Activated T-cell treated with anti-CD3 and anti-CD28 coated beads, Interleukin-2, amount 50 U/mL, for 24 hours (primary cell): ENCODE data around the gene THSD4.

Source experiments
- DNase-seq: peaks from one replicate; pipeline ENCODE4 v3.0.0-alpha.2; 2020
- H3K27ac Mint-ChIP-seq: 2 replicates; pipeline ENCODE4 v1.8.0; 2020; ENCODE audit warnings: mild to moderate bottlenecking, mixed read lengths
- H3K27me3 Mint-ChIP-seq: 2 replicates; pipeline ENCODE4 v1.8.0; 2020; ENCODE audit warnings: mixed read lengths
- H3K36me3 Mint-ChIP-seq: 2 replicates; pipeline ENCODE4 v1.8.0; 2020; ENCODE audit warnings: low read depth, mixed read lengths
- H3K4me1 Mint-ChIP-seq: 2 replicates; pipeline ENCODE4 v1.8.0; 2020; ENCODE audit warnings: low read depth, mixed read lengths
- H3K4me3 Mint-ChIP-seq: 2 replicates; pipeline ENCODE4 v1.8.0; 2020; ENCODE audit warnings: mild to moderate bottlenecking, moderate library complexity, mixed read lengths
- H3K9me3 Mint-ChIP-seq: 2 replicates; pipeline ENCODE4 v1.8.0; 2020; ENCODE audit warnings: mixed read lengths

Gene THSD4

GRCh38 chr15:71784719-71785118, 669.4 kb downstream of the THSD4 start:
- no peak overlapping the region for H3K4me3 Mint-ChIP-seq
- DNase-seq, result peak; percentile 36
- H3K27me3 Mint-ChIP-seq, result peaks cover 38% of the 10 kb centered on the region
- no peaks in the 10 kb centered on the region for H3K9me3 Mint-ChIP-seq
- no peaks in the 10 kb centered on the region for H3K36me3 Mint-ChIP-seq
- peaks cover 18% of the 10 kb centered on the region for H3K4me1 Mint-ChIP-seq
- no peak overlapping the region for H3K27ac Mint-ChIP-seq

GRCh38 chr15:71785996-71786395, 670.7 kb downstream of the THSD4 start:
- H3K4me3 Mint-ChIP-seq, result no peak overlapping the region
- peaks cover 34% of the 10 kb centered on the region for H3K27me3 Mint-ChIP-seq
- DNase-seq, result no peak
- H3K36me3 Mint-ChIP-seq, result no peaks in the 10 kb centered on the region
- H3K9me3 Mint-ChIP-seq, result no peaks in the 10 kb centered on the region
- peaks cover 7% of the 10 kb centered on the region for H3K4me1 Mint-ChIP-seq
- no peak overlapping the region for H3K27ac Mint-ChIP-seq

- Mint-ChIP-seq H3K4me1 (peaks cover under 1% of the 10 kb centered on the region), H3K4me3 (no peak overlapping the region), H3K36me3 (no peaks in the 10 kb centered on the region), H3K9me3 (no peaks in the 10 kb centered on the region), H3K27me3 (peaks cover 27% of the 10 kb centered on the region), H3K27ac (no peak overlapping the region)
- DNase-seq, result no peak
Observed at GRCh38 chr15:71786673-71787072, 671.4 kb downstream of the THSD4 start.

GRCh38 chr15:71788646-71789579, 673.6 kb downstream of the THSD4 start:
- no peak overlapping the region for H3K27ac Mint-ChIP-seq
- H3K4me1 Mint-ChIP-seq, result no peaks in the 10 kb centered on the region
- H3K4me3 Mint-ChIP-seq, result no peak overlapping the region
- no peaks in the 10 kb centered on the region for H3K36me3 Mint-ChIP-seq
- H3K27me3 Mint-ChIP-seq, result peaks cover 14% of the 10 kb centered on the region
- DNase-seq, result no peak
- no peaks in the 10 kb centered on the region for H3K9me3 Mint-ChIP-seq

GRCh38 chr15:71789616-71790015, 674.3 kb downstream of the THSD4 start:
- H3K9me3 Mint-ChIP-seq, result no peaks in the 10 kb centered on the region
- no peaks in the 10 kb centered on the region for H3K4me1 Mint-ChIP-seq

GRCh38 chr15:71790081-71790480, 674.8 kb downstream of the THSD4 start:
- peaks cover 5% of the 10 kb centered on the region for H3K27me3 Mint-ChIP-seq
- DNase-seq, result no peak

More at GRCh38 chr15:71789616-71790015, 674.3 kb downstream of the THSD4 start:
- Mint-ChIP-seq H3K4me3 (no peak overlapping the region), H3K36me3 (no peaks in the 10 kb centered on the region), H3K27ac (no peak overlapping the region), H3K27me3 (peaks cover 10% of the 10 kb centered on the region)
- DNase-seq, result no peak

GRCh38 chr15:71791975-71792374, 676.7 kb downstream of the THSD4 start:
- no peaks in the 10 kb centered on the region for H3K9me3 Mint-ChIP-seq
- DNase-seq, result no peak
- H3K27ac Mint-ChIP-seq, result no peak overlapping the region
- no peaks in the 10 kb centered on the region for H3K36me3 Mint-ChIP-seq
- no peaks in the 10 kb centered on the region for H3K27me3 Mint-ChIP-seq
- no peaks in the 10 kb centered on the region for H3K4me1 Mint-ChIP-seq
- no peak overlapping the region for H3K4me3 Mint-ChIP-seq

More at GRCh38 chr15:71790081-71790480, 674.8 kb downstream of the THSD4 start:
- Mint-ChIP-seq H3K36me3 (no peaks in the 10 kb centered on the region), H3K4me3 (no peak overlapping the region), H3K27ac (no peak overlapping the region), H3K4me1 (no peaks in the 10 kb centered on the region), H3K9me3 (no peaks in the 10 kb centered on the region)

GRCh38 chr15:71792521-71792920, 677.2 kb downstream of the THSD4 start:
- Mint-ChIP-seq H3K9me3 (no peaks in the 10 kb centered on the region), H3K27me3 (no peaks in the 10 kb centered on the region), H3K27ac (no peak overlapping the region), H3K36me3 (no peaks in the 10 kb centered on the region), H3K4me1 (no peaks in the 10 kb centered on the region), H3K4me3 (no peak overlapping the region)
- DNase-seq, result no peak

- Mint-ChIP-seq H3K27me3 (peaks cover 32% of the 10 kb centered on the region), H3K36me3 (no peaks in the 10 kb centered on the region), H3K9me3 (no peaks in the 10 kb centered on the region), H3K4me3 (no peak overlapping the region), H3K4me1 (no peaks in the 10 kb centered on the region), H3K27ac (no peak overlapping the region)
- DNase-seq, result no peak
Observed at GRCh38 chr15:71798641-71799040, 683.4 kb downstream of the THSD4 start.

- H3K4me1 Mint-ChIP-seq, result no peaks in the 10 kb centered on the region
- H3K27me3 Mint-ChIP-seq, result peaks cover 32% of the 10 kb centered on the region
- no peaks in the 10 kb centered on the region for H3K9me3 Mint-ChIP-seq
- no peaks in the 10 kb centered on the region for H3K36me3 Mint-ChIP-seq
- no peak overlapping the region for H3K27ac Mint-ChIP-seq
- no peak overlapping the region for H3K4me3 Mint-ChIP-seq
- no peak for DNase-seq
Observed at GRCh38 chr15:71800190-71800589, 684.9 kb downstream of the THSD4 start.

GRCh38 chr15:71800835-71801745, 685.8 kb downstream of the THSD4 start:
- no peak overlapping the region for H3K4me3 Mint-ChIP-seq
- DNase-seq, result no peak
- H3K9me3 Mint-ChIP-seq, result no peaks in the 10 kb centered on the region
- no peaks in the 10 kb centered on the region for H3K36me3 Mint-ChIP-seq
- H3K4me1 Mint-ChIP-seq, result no peaks in the 10 kb centered on the region
- H3K27ac Mint-ChIP-seq, result no peak overlapping the region
- peaks cover 32% of the 10 kb centered on the region for H3K27me3 Mint-ChIP-seq

- Mint-ChIP-seq H3K4me1 (no peaks in the 10 kb centered on the region), H3K4me3 (no peak overlapping the region), H3K27ac (no peak overlapping the region), H3K9me3 (no peaks in the 10 kb centered on the region), H3K36me3 (no peaks in the 10 kb centered on the region), H3K27me3 (peaks cover 32% of the 10 kb centered on the region)
- DNase-seq, result no peak
Observed at GRCh38 chr15:71801935-71802655, 686.8 kb downstream of the THSD4 start.

GRCh38 chr15:71802770-71803169, 687.5 kb downstream of the THSD4 start:
- H3K4me1 Mint-ChIP-seq, result no peaks in the 10 kb centered on the region
- H3K36me3 Mint-ChIP-seq, result no peaks in the 10 kb centered on the region
- peaks cover 32% of the 10 kb centered on the region for H3K27me3 Mint-ChIP-seq
- DNase-seq, result peak; percentile 37
- no peak overlapping the region for H3K4me3 Mint-ChIP-seq
- no peaks in the 10 kb centered on the region for H3K9me3 Mint-ChIP-seq
- no peak overlapping the region for H3K27ac Mint-ChIP-seq

- no peaks in the 10 kb centered on the region for H3K4me1 Mint-ChIP-seq
- DNase-seq, result no peak
- no peaks in the 10 kb centered on the region for H3K9me3 Mint-ChIP-seq
- H3K36me3 Mint-ChIP-seq, result no peaks in the 10 kb centered on the region
- H3K27me3 Mint-ChIP-seq, result peaks cover 26% of the 10 kb centered on the region
- no peak overlapping the region for H3K4me3 Mint-ChIP-seq
- no peak overlapping the region for H3K27ac Mint-ChIP-seq
Observed at GRCh38 chr15:71804226-71804625, 689.0 kb downstream of the THSD4 start.
